Uterus (tissue), 4 donors: ENCODE data around the gene SLC8A1. TPM values are rescaled to one million over a fixed set of nuclear protein-coding genes. Genes with fewer than 3 reads are reported as not detected.

ENCODE experiments used
- DNase-seq, 2 donors: peaks; one replicate each; pipeline ENCODE4 v3.0.0-alpha.2; 2019 to 2020
- H3K27ac ChIP-seq, 2 donors: fragments of 200-600 bp; sonication (generic); 1 replicate in 1 of 2; 2 replicates in 1 of 2; pipeline ENCODE4 v1.5.1; 2016 to 2018
- H3K27me3 ChIP-seq, 2 donors: fragments of 200-600 bp; sonication (generic); one replicate each; pipeline ENCODE4 v1.5.1; 2018 to 2019; ENCODE audit warnings: control low read depth in 1 of 2
- H3K36me3 ChIP-seq, 2 donors: fragments of 200-600 bp; sonication (generic); one replicate each; pipeline ENCODE4 v1.5.1; 2019; ENCODE audit warnings: control low read depth in 1 of 2
- H3K4me1 ChIP-seq, 2 donors: fragments of 200-600 bp; sonication (generic); one replicate each; pipeline ENCODE4 v1.5.1; 2018 to 2019; ENCODE audit warnings: control low read depth in 1 of 2
- H3K4me3 ChIP-seq, 2 donors: fragments of 200-600 bp; sonication (generic); 1 replicate in 1 of 2; 2 replicates in 1 of 2; pipeline ENCODE4 v1.5.1; 2018 to 2019; ENCODE audit warnings: mild to moderate bottlenecking in 1 of 2
- H3K9me3 ChIP-seq, 2 donors: fragments of 200-600 bp; sonication (generic); one replicate each; pipeline ENCODE4 v1.5.1; 2019; ENCODE audit warnings: control low read depth in 1 of 2
- POLR2A ChIP-seq, 2 donors: fragments of 450-650 bp; IDR thresholded peaks; one replicate each; pipeline ENCODE4 v1.6.1; 2016; ENCODE audit warnings: antibody characterized with exemption in 2 of 2, mild to moderate bottlenecking in 1 of 2, moderate library complexity in 1 of 2
- intact Hi-C: fragments of 100-400 bp; cut with DNase I; formaldehyde crosslinking; loops from one replicate; pipeline ENCODE4 v1.15.1; 2023; ENCODE audit warnings: low total_unique reads
- total RNA-seq, 4 donors: library from RNA; depleted of rRNA in 3 of 4; stranded (reverse); fragments of >200 nt in 3 of 4; gene quantifications; one replicate each; pipeline versions ENCODE4 v1.1.0 to v1.2.4, GENCODE V29; 2014 to 2023
- TF ChIP-seq, protein P1 (sequence below), 4 experiments: fragments of 200-600 bp in 2 of 4; fragments of 450-650 bp in 2 of 4; sonication (generic) in 2 of 4; IDR thresholded peaks; one replicate each; pipeline ENCODE4 v1.5.1; 2016 to 2019; ENCODE audit warnings: antibody characterized with exemption in 4 of 4, mild to moderate bottlenecking in 2 of 4, moderate library complexity in 1 of 4
- donor health status: DM: yes; HTN: yes; CAD: no.

Gene SLC8A1
- total RNA-seq, 4 donors from 2014 or later, result 61.2 to 257 (median 140) TPM

DNA sequence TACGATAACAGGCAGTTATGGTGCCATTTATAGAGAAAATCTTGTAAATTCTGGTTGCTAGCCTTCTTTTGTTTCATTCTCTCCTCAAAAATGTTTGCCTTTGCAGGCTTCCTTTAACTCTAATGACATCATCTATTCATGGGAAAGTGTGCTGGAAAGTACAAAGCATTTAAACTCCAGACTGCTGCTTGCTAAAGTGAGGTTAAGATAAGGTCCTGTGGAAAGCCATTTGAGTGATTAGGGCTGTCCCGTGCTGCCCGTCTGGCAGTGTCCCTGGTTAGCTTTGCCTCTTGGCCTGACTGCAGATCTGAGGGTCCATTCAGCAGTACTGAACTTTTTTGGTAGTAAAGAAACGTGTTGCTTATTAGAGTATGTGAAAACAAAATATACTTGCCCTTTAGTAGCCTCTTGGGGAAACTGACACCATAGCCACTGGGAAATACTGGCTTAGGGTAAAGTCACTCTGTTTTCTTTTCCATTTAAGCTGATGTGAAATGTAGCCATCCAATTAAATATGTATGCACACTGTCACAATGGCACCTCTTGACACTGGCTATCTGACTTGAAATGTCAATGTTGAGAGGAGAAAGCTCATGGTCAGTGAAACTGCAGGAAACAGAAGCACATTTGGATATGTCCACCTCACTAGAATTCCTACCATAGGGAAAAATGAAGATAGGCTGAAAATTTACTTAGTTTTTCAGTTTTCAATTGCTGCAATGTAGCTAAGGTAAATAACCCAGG, 321.5 kb downstream of the SLC8A1 start:
- TF ChIP-seq, protein P1, sequence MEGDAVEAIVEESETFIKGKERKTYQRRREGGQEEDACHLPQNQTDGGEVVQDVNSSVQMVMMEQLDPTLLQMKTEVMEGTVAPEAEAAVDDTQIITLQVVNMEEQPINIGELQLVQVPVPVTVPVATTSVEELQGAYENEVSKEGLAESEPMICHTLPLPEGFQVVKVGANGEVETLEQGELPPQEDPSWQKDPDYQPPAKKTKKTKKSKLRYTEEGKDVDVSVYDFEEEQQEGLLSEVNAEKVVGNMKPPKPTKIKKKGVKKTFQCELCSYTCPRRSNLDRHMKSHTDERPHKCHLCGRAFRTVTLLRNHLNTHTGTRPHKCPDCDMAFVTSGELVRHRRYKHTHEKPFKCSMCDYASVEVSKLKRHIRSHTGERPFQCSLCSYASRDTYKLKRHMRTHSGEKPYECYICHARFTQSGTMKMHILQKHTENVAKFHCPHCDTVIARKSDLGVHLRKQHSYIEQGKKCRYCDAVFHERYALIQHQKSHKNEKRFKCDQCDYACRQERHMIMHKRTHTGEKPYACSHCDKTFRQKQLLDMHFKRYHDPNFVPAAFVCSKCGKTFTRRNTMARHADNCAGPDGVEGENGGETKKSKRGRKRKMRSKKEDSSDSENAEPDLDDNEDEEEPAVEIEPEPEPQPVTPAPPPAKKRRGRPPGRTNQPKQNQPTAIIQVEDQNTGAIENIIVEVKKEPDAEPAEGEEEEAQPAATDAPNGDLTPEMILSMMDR (IDR thresholded peaks at IDR 0.05), result no peak
- TF ChIP-seq POLR2A (IDR thresholded peaks at IDR 0.05), result no peak
- no peak for DNase-seq
- Histone ChIP-seq H3K4me1 (no peaks in the 10 kb centered on the region), H3K36me3 (no peaks in the 10 kb centered on the region), H3K27me3 (no peaks in the 10 kb centered on the region), H3K27ac (peak overlapping the region; percentile 28 to 46), H3K9me3 (no peaks in the 10 kb centered on the region), H3K4me3 (no peak overlapping the region)
- intact Hi-C loops, result no loop called here

DNA sequence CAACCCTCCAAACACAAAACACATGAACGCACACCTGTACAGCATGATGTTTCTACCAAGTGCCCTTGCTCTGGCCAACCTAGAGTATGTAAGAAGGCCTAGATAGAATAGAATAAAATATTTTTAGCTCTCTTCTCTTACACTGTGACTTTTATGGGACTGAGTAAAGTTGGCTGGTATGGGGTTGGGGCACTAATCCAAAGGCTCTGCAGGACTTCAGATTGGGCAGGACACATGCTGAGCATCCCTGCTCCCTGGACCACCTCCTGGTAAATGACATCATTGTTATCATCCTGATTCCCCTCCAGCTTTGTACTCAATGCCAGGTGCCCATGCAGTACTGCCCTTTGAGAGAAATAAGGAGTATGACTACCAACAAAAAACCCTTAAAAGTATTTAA, 322.2 kb downstream of the SLC8A1 start:
- TF ChIP-seq, protein P1 (IDR thresholded peaks at IDR 0.05), result no peak
- TF ChIP-seq POLR2A (IDR thresholded peaks at IDR 0.05), result no peak
- peak overlapping the region; percentile 1 to 46 for H3K27ac ChIP-seq
- H3K4me1 ChIP-seq, result no peaks in the 10 kb centered on the region
- H3K27me3 ChIP-seq, result no peaks in the 10 kb centered on the region
- H3K36me3 ChIP-seq, result no peaks in the 10 kb centered on the region
- intact Hi-C loops, result no loop called here
- no peak for DNase-seq
- H3K9me3 ChIP-seq, result no peaks in the 10 kb centered on the region
- no peak overlapping the region for H3K4me3 ChIP-seq

DNA sequence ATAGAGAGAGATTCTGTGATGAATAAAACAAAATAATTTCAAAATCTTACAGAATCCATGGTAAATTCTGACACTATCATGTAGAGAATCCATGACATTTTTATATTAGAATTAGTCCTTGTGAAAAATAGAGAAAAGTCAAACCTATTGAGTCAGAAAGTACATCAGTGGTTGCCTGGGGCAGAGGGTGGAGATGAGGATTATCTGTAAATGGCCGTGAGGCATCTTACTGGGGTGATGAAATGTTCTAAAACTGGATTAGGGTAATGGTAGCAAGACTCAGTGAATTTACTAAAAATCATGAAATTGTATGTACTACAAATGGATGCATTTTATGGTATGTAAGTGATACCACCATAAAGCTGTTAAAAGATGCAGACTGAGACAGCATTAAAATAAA, 323.1 kb downstream of the SLC8A1 start:
- Histone ChIP-seq H3K27me3 (no peaks in the 10 kb centered on the region), H3K4me3 (no peak overlapping the region), H3K27ac (peak overlapping the region in 1 of 2 donors; percentile 75), H3K36me3 (no peaks in the 10 kb centered on the region), H3K4me1 (no peaks in the 10 kb centered on the region), H3K9me3 (no peaks in the 10 kb centered on the region)
- no peak for TF ChIP-seq POLR2A (IDR thresholded peaks at IDR 0.05)
- TF ChIP-seq, protein P1 (IDR thresholded peaks at IDR 0.05), result no peak
- DNase-seq, result no peak
- intact Hi-C loops, result no loop called here

DNA sequence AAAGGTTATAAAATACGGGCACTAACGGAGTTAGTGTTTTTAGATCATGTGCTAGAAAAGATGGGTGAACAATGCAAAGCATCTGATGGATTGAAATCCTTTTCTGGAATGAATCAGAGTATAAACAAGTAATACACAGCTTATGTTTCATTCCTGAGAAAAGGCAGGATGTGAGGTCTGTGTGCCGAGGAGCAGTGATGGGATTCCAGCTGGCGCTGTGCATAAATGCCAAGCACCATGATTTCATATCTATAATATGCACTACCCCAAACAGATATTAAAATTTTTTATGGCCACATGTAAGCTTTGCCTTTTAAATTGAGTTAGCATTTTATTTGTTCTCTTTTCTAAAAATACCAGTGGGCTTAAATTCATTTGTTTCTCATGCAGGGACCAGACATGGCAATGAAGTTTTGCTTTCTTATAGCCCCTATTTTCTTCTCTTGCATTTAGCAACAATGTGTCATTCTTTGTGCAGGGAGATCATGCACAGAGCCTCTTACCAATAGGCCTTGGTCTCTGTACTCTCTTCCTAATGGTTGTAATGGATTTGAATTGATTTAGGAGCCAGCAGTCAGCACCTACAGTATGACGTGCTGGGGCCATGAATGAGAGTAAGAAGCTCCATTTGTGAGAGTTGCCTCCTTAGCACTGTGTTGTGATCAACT, 323.9 kb downstream of the SLC8A1 start:
- no peaks in the 10 kb centered on the region for H3K27me3 ChIP-seq
- no peak for DNase-seq
- TF ChIP-seq POLR2A (IDR thresholded peaks at IDR 0.05), result no peak
- TF ChIP-seq, protein P1 (IDR thresholded peaks at IDR 0.05), result no peak
- H3K27ac ChIP-seq, result peak overlapping the region; percentile 21 to 75
- H3K4me3 ChIP-seq, result no peak overlapping the region
- H3K9me3 ChIP-seq, result no peaks in the 10 kb centered on the region
- no peaks in the 10 kb centered on the region for H3K4me1 ChIP-seq
- H3K36me3 ChIP-seq, result no peaks in the 10 kb centered on the region
- intact Hi-C loops, result no loop called here

DNA sequence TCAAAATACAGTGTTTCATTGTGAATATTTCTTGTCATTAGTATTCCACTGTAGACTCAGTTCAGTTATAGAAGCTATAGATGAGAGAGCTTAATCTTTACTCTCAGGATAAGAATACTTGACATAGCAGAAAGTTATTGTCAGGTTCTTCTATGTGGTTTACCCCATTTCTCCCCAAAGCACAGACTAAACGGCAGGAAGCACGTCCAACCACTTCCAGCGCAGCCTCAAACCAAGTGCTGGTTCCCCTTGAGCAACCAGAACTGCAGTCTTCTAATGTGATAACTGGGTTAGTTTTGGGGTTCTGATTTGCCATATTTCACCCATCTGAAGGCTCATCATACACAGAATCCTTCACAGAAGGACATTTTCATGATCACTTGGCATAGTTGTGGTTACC, 324.7 kb downstream of the SLC8A1 start:
- no peak for DNase-seq
- Histone ChIP-seq H3K4me1 (no peaks in the 10 kb centered on the region), H3K4me3 (no peak overlapping the region), H3K27ac (peak overlapping the region; percentile 21 to 75), H3K9me3 (no peaks in the 10 kb centered on the region), H3K27me3 (no peaks in the 10 kb centered on the region), H3K36me3 (no peaks in the 10 kb centered on the region)
- intact Hi-C loops, result no loop called here
- TF ChIP-seq, protein P1 (IDR thresholded peaks at IDR 0.05), result no peak
- TF ChIP-seq POLR2A (IDR thresholded peaks at IDR 0.05), result no peak
